Astrocyte (in vitro differentiated cells and primary cell): Measurements from ENCODE around the gene SMIM20.

Experiments used
- EZH2 ChIP-seq: IDR thresholded peaks from 2 replicates; pipeline ENCODE4 v1.6.1; 2012; ENCODE audit warnings: mild to moderate bottlenecking, low read length, inconsistent platforms; ENCODE audit not compliant: insufficient read depth
- TF ChIP-seq, protein P1 (sequence below): IDR thresholded peaks from 2 replicates; pipeline ENCODE4 v1.5.1; 2011; ENCODE audit warnings: low read depth, mild to moderate bottlenecking, inconsistent platforms, low read length, moderate library complexity; ENCODE audit not compliant: insufficient read depth

DNA sequence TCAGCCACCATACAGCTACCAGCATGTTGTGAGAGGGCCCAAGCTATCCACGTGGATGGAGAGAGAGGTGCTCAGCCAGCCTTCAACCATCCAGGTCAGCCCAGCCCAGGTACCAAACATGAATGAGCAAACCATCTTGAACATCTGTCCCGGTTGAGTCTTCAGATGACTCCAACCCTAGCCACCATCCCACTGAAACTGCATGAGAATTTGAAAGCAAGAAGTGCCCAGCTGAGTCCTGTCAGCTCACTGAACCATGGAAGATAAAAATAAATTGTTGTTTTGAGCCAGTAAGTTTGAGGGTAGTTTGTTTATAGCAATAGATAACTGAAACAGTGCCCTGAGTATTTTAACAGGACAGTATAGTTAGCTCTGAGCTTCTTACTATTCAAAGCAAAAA is 43.9 kb upstream of the SMIM20 start:
- TF ChIP-seq, protein P1, sequence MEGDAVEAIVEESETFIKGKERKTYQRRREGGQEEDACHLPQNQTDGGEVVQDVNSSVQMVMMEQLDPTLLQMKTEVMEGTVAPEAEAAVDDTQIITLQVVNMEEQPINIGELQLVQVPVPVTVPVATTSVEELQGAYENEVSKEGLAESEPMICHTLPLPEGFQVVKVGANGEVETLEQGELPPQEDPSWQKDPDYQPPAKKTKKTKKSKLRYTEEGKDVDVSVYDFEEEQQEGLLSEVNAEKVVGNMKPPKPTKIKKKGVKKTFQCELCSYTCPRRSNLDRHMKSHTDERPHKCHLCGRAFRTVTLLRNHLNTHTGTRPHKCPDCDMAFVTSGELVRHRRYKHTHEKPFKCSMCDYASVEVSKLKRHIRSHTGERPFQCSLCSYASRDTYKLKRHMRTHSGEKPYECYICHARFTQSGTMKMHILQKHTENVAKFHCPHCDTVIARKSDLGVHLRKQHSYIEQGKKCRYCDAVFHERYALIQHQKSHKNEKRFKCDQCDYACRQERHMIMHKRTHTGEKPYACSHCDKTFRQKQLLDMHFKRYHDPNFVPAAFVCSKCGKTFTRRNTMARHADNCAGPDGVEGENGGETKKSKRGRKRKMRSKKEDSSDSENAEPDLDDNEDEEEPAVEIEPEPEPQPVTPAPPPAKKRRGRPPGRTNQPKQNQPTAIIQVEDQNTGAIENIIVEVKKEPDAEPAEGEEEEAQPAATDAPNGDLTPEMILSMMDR = no peak
- no peak for TF ChIP-seq EZH2
